Ascending aorta (tissue), 2 donors: Measurements from ENCODE around the gene MEMO1. TPM values are rescaled to one million over a fixed set of nuclear protein-coding genes. Genes with fewer than 3 reads are reported as not detected.

ENCODE experiments used
- DNase-seq, 2 donors: peaks; one replicate each; pipeline ENCODE4 v3.0.0-alpha.2; 2019; ENCODE audit warnings: low spot score in 2 of 2
- H3K27ac ChIP-seq, 2 donors: fragments of 200-600 bp; sonication (generic); one replicate each; pipeline ENCODE4 v1.5.1; 2016 to 2017; ENCODE audit warnings: mild to moderate bottlenecking in 1 of 2
- H3K27me3 ChIP-seq: fragments of 200-600 bp; sonication (generic); one replicate; pipeline ENCODE4 v1.5.1; 2017
- H3K36me3 ChIP-seq, 2 donors: fragments of 200-600 bp; sonication (generic); one replicate each; pipeline ENCODE4 v1.5.1; 2016
- H3K4me1 ChIP-seq, 2 donors: fragments of 200-600 bp; sonication (generic); one replicate each; pipeline ENCODE4 v1.5.1; 2016 to 2017; ENCODE audit warnings: mild to moderate bottlenecking in 1 of 2
- H3K4me3 ChIP-seq, 2 donors: fragments of 200-600 bp; sonication (generic); one replicate each; pipeline ENCODE4 v1.5.1; 2016 to 2017; ENCODE audit warnings: mild to moderate bottlenecking in 1 of 2
- H3K9me3 ChIP-seq, 2 donors: fragments of 200-600 bp; sonication (generic); one replicate each; pipeline ENCODE4 v1.5.1; 2016
- CTCF ChIP-seq, 3 experiments: fragments of 200-600 bp in 2 of 3; fragments of 450-650 bp in 1 of 3; sonication (generic) in 2 of 3; IDR thresholded peaks; one replicate each; pipeline ENCODE4 v1.5.1; 2016 to 2019; ENCODE audit warnings: antibody characterized with exemption in 3 of 3, mild to moderate bottlenecking in 1 of 3, moderate library complexity in 1 of 3
- intact Hi-C: fragments of 100-400 bp; cut with DNase I; formaldehyde crosslinking; loops from one replicate; pipeline ENCODE4 v1.15.1; 2023
- total RNA-seq: library from RNA; depleted of rRNA; stranded (reverse); fragments of >200 nt; gene quantifications from one replicate; pipeline ENCODE4 v1.1.0, GENCODE V29; 2016

Gene MEMO1
- total RNA-seq, 1 donor from 2014 or later, result 4.6 TPM

GRCh38 chr2:31992934-31993333 is 17.9 kb downstream of the MEMO1 start:
- H3K27me3 ChIP-seq, result no peaks in the 10 kb centered on the region
- H3K4me3 ChIP-seq, result no peak overlapping the region
- TF ChIP-seq CTCF (IDR thresholded peaks at IDR 0.05), result no peak
- H3K4me1 ChIP-seq, result no peaks in the 10 kb centered on the region
- H3K36me3 ChIP-seq, result no peaks in the 10 kb centered on the region
- intact Hi-C loops, result no loop called here
- no peak for DNase-seq
- no peaks in the 10 kb centered on the region for H3K9me3 ChIP-seq
- no peak overlapping the region for H3K27ac ChIP-seq

- intact Hi-C loops, result no loop called here
- H3K27me3 ChIP-seq, result no peaks in the 10 kb centered on the region
- H3K36me3 ChIP-seq, result no peaks in the 10 kb centered on the region
- peaks cover 0 to 3% of the 10 kb centered on the region in 2 donors for H3K4me1 ChIP-seq
- DNase-seq, result no peak
- no peak for TF ChIP-seq CTCF (IDR thresholded peaks at IDR 0.05)
- H3K9me3 ChIP-seq, result no peaks in the 10 kb centered on the region
- H3K27ac ChIP-seq, result no peak overlapping the region
- no peak overlapping the region for H3K4me3 ChIP-seq
Measured at GRCh38 chr2:31992025-31992579, 18.7 kb downstream of the MEMO1 start.

- TF ChIP-seq CTCF (IDR thresholded peaks at IDR 0.05), result no peak
- intact Hi-C loops, result no loop called here
- Histone ChIP-seq H3K9me3 (no peaks in the 10 kb centered on the region), H3K36me3 (no peaks in the 10 kb centered on the region), H3K27me3 (no peaks in the 10 kb centered on the region), H3K27ac (no peak overlapping the region), H3K4me3 (no peak overlapping the region), H3K4me1 (peaks cover 0 to 3% of the 10 kb centered on the region in 2 donors)
- DNase-seq, result no peak
Measured at GRCh38 chr2:31989946-31990345, 20.9 kb downstream of the MEMO1 start.

- Histone ChIP-seq H3K9me3 (no peaks in the 10 kb centered on the region), H3K36me3 (no peaks in the 10 kb centered on the region), H3K4me3 (no peak overlapping the region), H3K27ac (no peak overlapping the region), H3K27me3 (no peaks in the 10 kb centered on the region), H3K4me1 (peaks cover 0 to 3% of the 10 kb centered on the region in 2 donors)
- TF ChIP-seq CTCF (IDR thresholded peaks at IDR 0.05), result no peak
- intact Hi-C loops, result no loop called here
- no peak for DNase-seq
Measured at GRCh38 chr2:31987454-31988220, 23.2 kb downstream of the MEMO1 start.

- no peaks in the 10 kb centered on the region for H3K27me3 ChIP-seq
- peaks cover 0 to 3% of the 10 kb centered on the region in 2 donors for H3K4me1 ChIP-seq
- DNase-seq, result no peak
- H3K9me3 ChIP-seq, result no peaks in the 10 kb centered on the region
- TF ChIP-seq CTCF (IDR thresholded peaks at IDR 0.05), result no peak
- intact Hi-C loops, result no loop called here
- H3K27ac ChIP-seq, result no peak overlapping the region
- no peak overlapping the region for H3K4me3 ChIP-seq
- H3K36me3 ChIP-seq, result no peaks in the 10 kb centered on the region
Measured at GRCh38 chr2:31986906-31987305, 23.9 kb downstream of the MEMO1 start.
